ENCODE measurements around the gene IVL.

IVL gene

GRCh38 chr1:152946651-152947256 lies 38.4 kb downstream of the IVL start, which contains the start of gene SPRR5:
SPRR5 (plus strand) TSS chr1:152947206; CDS start chr1:152948555, 1,349 bp downstream.
- H3K9me3 ChIP-seq (ENCODE audit: control insufficient read depth, insufficient read depth, low read depth, low read length), result no peaks in the 10 kb centered on the region
- no peaks in the 10 kb centered on the region for H3K4me1 ChIP-seq (ENCODE audit: control insufficient read depth, insufficient read depth, low read length)
- no peak within 1 kb of the TSS for H3K4me3 ChIP-seq (ENCODE audit: low read depth, low read length)
- CTCF ChIA-PET, result interaction anchor here (0.6 kb wide), 1 partner anchor 69 kb away, joined by 4 read pairs; the partner anchor contains the start of gene SMCP
- no peaks in the 10 kb centered on the region for H3K36me3 ChIP-seq (ENCODE audit: control insufficient read depth in 2 of 2, insufficient read depth in 1 of 2, low read length in 2 of 2)
- H3K27ac ChIP-seq (ENCODE audit: extremely low read depth, low read depth, low read length), result no peak within 1 kb of the TSS
- TF ChIP-seq ZNF645 (tag by site-specific recombination; IDR thresholded peaks at IDR 0.05) (no peak), ZNF518A (tag by site-specific recombination; conservative IDR thresholded peaks at IDR 0.05; ENCODE audit: low read depth) (no peak), ZBTB49 (tag by site-specific recombination; IDR thresholded peaks at IDR 0.05; ENCODE audit: low read depth) (no peak), ZSCAN23 (tag by site-specific recombination; IDR thresholded peaks at IDR 0.05) (no peak), ZBTB7A (tag by site-specific recombination; IDR thresholded peaks at IDR 0.05; ENCODE audit: low read depth) (no peak), ZNF146 (tag by site-specific recombination; IDR thresholded peaks at IDR 0.05) (no peak), ZBTB6 (tag by site-specific recombination; IDR thresholded peaks at IDR 0.05) (no peak), ZXDB (tag by site-specific recombination; IDR thresholded peaks at IDR 0.05) (no peak), ZNF449 (tag by site-specific recombination; IDR thresholded peaks at IDR 0.05) (no peak), ZNF423 (tag by site-specific recombination; IDR thresholded peaks at IDR 0.05) (no peak), ZNF596 (tag by site-specific recombination; IDR thresholded peaks at IDR 0.05) (no peak), ZNF366 (tag by site-specific recombination; conservative IDR thresholded peaks at IDR 0.05) (no peak), ZBTB8A (tag by site-specific recombination; IDR thresholded peaks at IDR 0.05) (no peak), ZNF76 (tag by site-specific recombination; IDR thresholded peaks at IDR 0.05; ENCODE audit: borderline replicate concordance, low read depth) (no peak), ZNF19 (tag by site-specific recombination; IDR thresholded peaks at IDR 0.05; ENCODE audit: low read depth) (no peak), ZBTB20 (tag by site-specific recombination; IDR thresholded peaks at IDR 0.05) (no peak), ZNF324 (tag by site-specific recombination; IDR thresholded peaks at IDR 0.05) (no peak), KLF8 (tag by site-specific recombination; IDR thresholded peaks at IDR 0.05) (no peak), ZNF211 (tag by site-specific recombination; IDR thresholded peaks at IDR 0.05; ENCODE audit: low read depth) (no peak), ZNF677 (tag by site-specific recombination; IDR thresholded peaks at IDR 0.05) (no peak)
- POLR2A ChIA-PET, result no interaction called here
